OCI-LY3 (cell line): ENCODE measurements around the gene NPHP4.

Experiments used
- H2AFZ ChIP-seq: fragments of 200-600, 300-600 bp; shearing (Covaris generic); 2 replicates; pipeline ENCODE4 v1.6.0; 2014; ENCODE audit warnings: antibody characterized with exemption, low read depth, low read length
- H3K27ac ChIP-seq: fragments of 200-600, 300-600 bp; sonication (generic); 2 replicates; pipeline ENCODE4 v1.5.1; 2014; ENCODE audit warnings: mild to moderate bottlenecking, low read length, moderate library complexity, mixed read lengths
- H3K27me3 ChIP-seq: fragments of 200-600, 300-600 bp; sonication (generic); 2 replicates; pipeline ENCODE4 v1.6.1; 2014; ENCODE audit warnings: low read depth, low read length, mixed read lengths
- H3K36me3 ChIP-seq: fragments of 200-600, 300-600 bp; sonication (generic); replicated peaks from 2 replicates; pipeline ENCODE3; 2014; ENCODE audit warnings: low read depth, low read length, mixed read lengths
- H3K4me1 ChIP-seq: fragments of 300-600, 200-600 bp; sonication (generic); 2 replicates; pipeline ENCODE4 v1.6.1; 2014; ENCODE audit warnings: low read length, mixed read lengths
- H3K4me2 ChIP-seq: fragments of 200-600, 300-600 bp; sonication (generic); 2 replicates; pipeline ENCODE4 v1.6.1; 2014; ENCODE audit warnings: low read length, mixed read lengths
- H3K4me3 ChIP-seq: fragments of 300-600, 200-600 bp; sonication (generic); 2 replicates; pipeline ENCODE4 v1.5.1; 2014; ENCODE audit warnings: antibody characterized with exemption, mild to moderate bottlenecking, low read length, moderate library complexity
- H3K79me2 ChIP-seq: fragments of 300-600, 200-600 bp; shearing (Covaris generic); 2 replicates; pipeline ENCODE4 v1.6.1; 2014; ENCODE audit warnings: mild to moderate bottlenecking, low read length, mixed read lengths
- H3K9ac ChIP-seq: fragments of 300-600, 200-600 bp; shearing (Covaris generic); 2 replicates; pipeline ENCODE4 v1.6.0; 2014; ENCODE audit warnings: mild to moderate bottlenecking, low read length, moderate library complexity
- H3K9me3 ChIP-seq: fragments of 200-600, 300-600 bp; shearing (Covaris generic); 2 replicates; pipeline ENCODE4 v1.6.1; 2014; ENCODE audit warnings: low read length, mixed read lengths; ENCODE audit not compliant: insufficient read depth
- H4K20me1 ChIP-seq: fragments of 200-600, 300-600 bp; sonication (generic); 2 replicates; pipeline ENCODE4 v1.6.1; 2016; ENCODE audit warnings: low read length, mixed read lengths; ENCODE audit not compliant: insufficient read depth
- CTCF ChIP-seq: fragments of 200-600, 300-600 bp; sonication (generic); IDR thresholded peaks from 2 replicates; pipeline ENCODE4 v1.5.1; 2014; ENCODE audit warnings: antibody characterized with exemption, low read length, low read depth
- EZH2phosphoT487 ChIP-seq: fragments of 200-600 bp; shearing (Covaris generic); IDR thresholded peaks from 2 replicates; pipeline ENCODE4 v1.6.1; 2018; ENCODE audit warnings: antibody characterized with exemption, mixed run types, low read depth

NPHP4 gene

DNA sequence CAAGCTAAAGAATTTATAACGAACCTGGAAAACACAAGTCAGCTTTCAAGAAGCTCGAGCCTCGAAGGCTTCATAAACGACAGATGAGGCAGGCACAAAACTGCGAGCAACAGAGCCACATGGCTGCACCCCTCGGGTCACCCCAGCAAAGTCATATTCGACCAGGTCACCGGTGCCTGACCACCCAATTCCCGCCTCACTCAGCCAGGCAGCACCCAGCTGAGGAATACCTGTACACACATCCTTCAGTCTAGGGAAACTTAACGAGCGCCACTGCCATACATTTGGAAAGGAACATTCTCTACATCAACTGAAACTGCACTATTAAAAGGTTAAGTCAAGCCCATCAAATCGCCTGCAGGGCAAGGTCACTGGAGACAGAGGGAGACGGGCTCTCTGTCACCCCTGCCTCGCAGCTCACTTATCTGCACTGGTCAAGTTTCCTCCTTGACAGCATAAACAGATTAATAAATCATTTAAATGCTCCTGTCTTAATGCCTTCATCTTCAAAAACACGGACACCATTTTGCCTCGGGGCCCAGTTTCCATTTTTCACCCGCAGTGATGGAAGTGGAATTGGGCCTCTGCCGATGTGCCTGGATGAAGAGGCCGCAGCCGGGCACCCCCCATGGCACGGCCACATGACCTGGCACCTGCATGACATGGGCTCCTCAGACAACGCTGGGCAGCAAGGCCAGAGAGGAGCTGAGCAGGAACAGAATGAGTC, 20.6 kb downstream of the NPHP4 start:
- no peaks in the 10 kb centered on the region for H3K4me1 ChIP-seq

DNA sequence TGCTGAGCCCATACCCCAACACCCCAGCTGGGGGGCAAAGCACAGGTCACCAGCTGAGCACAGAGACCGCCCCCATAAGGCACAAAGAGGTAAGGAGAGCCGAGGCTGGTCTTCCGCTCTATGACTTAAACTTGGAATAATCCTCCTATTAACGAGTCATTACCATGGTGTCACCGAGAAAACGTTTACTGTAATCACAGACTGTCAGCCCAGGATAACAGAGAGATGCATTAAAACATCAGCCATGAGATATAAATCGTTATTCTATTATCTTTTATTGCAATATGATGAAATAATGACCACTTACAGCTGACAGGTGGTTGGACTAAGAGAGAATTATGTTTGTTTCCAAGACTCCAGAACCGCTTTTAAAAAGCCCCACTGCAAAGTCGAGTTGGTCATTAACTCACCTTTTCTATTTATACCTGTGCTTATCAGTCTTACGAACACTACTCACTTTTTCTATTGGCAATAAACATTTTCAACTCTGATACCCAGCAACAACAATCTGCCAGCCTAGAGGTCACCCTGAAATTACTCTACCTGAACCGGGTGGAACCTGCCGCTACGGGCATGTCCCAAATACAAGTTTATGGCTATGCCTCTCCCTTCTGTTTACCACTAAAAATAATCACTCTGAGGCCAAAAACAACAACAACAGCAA, 21.5 kb downstream of the NPHP4 start:
- Histone ChIP-seq H3K4me2 (no peak overlapping the region), H3K27ac (no peak overlapping the region), H3K4me1 (no peaks in the 10 kb centered on the region), H2AFZ (no peak overlapping the region), H3K79me2 (no peaks in the 10 kb centered on the region), H3K27me3 (no peaks in the 10 kb centered on the region), H4K20me1 (no peaks in the 10 kb centered on the region), H3K9me3 (no peaks in the 10 kb centered on the region), H3K4me3 (no peak overlapping the region), H3K36me3 (no peaks in the 10 kb centered on the region), H3K9ac (no peak overlapping the region)
- TF ChIP-seq CTCF (no peak), EZH2phosphoT487 (no peak)

More for the DNA sequence above, 20.6 kb downstream of the NPHP4 start:
- Histone ChIP-seq H3K36me3 (no peaks in the 10 kb centered on the region), H2AFZ (no peak overlapping the region), H3K4me2 (no peak overlapping the region), H3K27me3 (no peaks in the 10 kb centered on the region), H3K27ac (no peak overlapping the region), H3K4me3 (no peak overlapping the region), H4K20me1 (no peaks in the 10 kb centered on the region), H3K9me3 (no peaks in the 10 kb centered on the region), H3K79me2 (no peaks in the 10 kb centered on the region), H3K9ac (no peak overlapping the region)
- TF ChIP-seq CTCF (no peak), EZH2phosphoT487 (no peak)

GRCh38 chr1:5969168-5969567, 23.1 kb downstream of the NPHP4 start:
- no peaks in the 10 kb centered on the region for H3K9me3 ChIP-seq
- no peak overlapping the region for H3K4me3 ChIP-seq
- TF ChIP-seq CTCF (no peak), EZH2phosphoT487 (no peak)
- H3K4me1 ChIP-seq = no peaks in the 10 kb centered on the region
- no peaks in the 10 kb centered on the region for H4K20me1 ChIP-seq
- no peak overlapping the region for H2AFZ ChIP-seq
- H3K36me3 ChIP-seq = no peaks in the 10 kb centered on the region
- H3K27me3 ChIP-seq = no peaks in the 10 kb centered on the region
- H3K79me2 ChIP-seq = no peaks in the 10 kb centered on the region
- no peak overlapping the region for H3K27ac ChIP-seq
- H3K9ac ChIP-seq = no peak overlapping the region
- H3K4me2 ChIP-seq = no peak overlapping the region

- Histone ChIP-seq H2AFZ (no peak overlapping the region), H3K9ac (no peak overlapping the region), H3K4me3 (no peak overlapping the region), H3K4me2 (no peak overlapping the region), H3K27me3 (no peaks in the 10 kb centered on the region), H3K36me3 (no peaks in the 10 kb centered on the region), H4K20me1 (no peaks in the 10 kb centered on the region), H3K4me1 (no peaks in the 10 kb centered on the region), H3K27ac (no peak overlapping the region), H3K9me3 (no peaks in the 10 kb centered on the region), H3K79me2 (no peaks in the 10 kb centered on the region)
- TF ChIP-seq EZH2phosphoT487 = no peak
- TF ChIP-seq CTCF = no peak
Measured at GRCh38 chr1:5968161-5968736, 24.0 kb downstream of the NPHP4 start.
